K562 (cell line): ENCODE results near the gene GPD1L. TPM values are rescaled to one million over a fixed set of nuclear protein-coding genes. Genes with fewer than 3 reads are reported as not detected.

ENCODE experiments used
- BCL6 ChIP-seq: fragments of 250-450 bp; sonication (Bioruptor Pico); IDR thresholded peaks from 2 replicates; pipeline ENCODE4 v1.4.0; 2020
- DMBX1 ChIP-seq: fragments of 250-450 bp; sonication (Bioruptor Pico); IDR thresholded peaks from 2 replicates; pipeline ENCODE4 v1.8.0; 2022; ENCODE audit warnings: inconsistent platforms, mild to moderate bottlenecking, moderate library complexity, borderline replicate concordance
- ELF2 ChIP-seq: fragments of 250-450 bp; sonication (Bioruptor Pico); IDR thresholded peaks from 2 replicates; pipeline ENCODE4 v1.5.0; 2021; ENCODE audit warnings: mild to moderate bottlenecking
- ELF4 ChIP-seq: fragments of 450-650 bp; formaldehyde crosslinking; IDR thresholded peaks from 2 replicates; pipeline ENCODE4 v1.4.0; 2022; ENCODE audit warnings: missing genetic modification characterization
- ERF ChIP-seq: fragments of 450-650 bp; formaldehyde crosslinking; IDR thresholded peaks from 2 replicates; pipeline ENCODE4 v1.4.0; 2020; ENCODE audit warnings: mild to moderate bottlenecking, mixed read lengths
- FOXA1 ChIP-seq: fragments of 450-650 bp; IDR thresholded peaks from 2 replicates; pipeline ENCODE4 v1.6.1; 2016; ENCODE audit warnings: mild to moderate bottlenecking, borderline replicate concordance
- HCFC1 ChIP-seq: IDR thresholded peaks from 2 replicates; pipeline ENCODE4 v1.6.1; 2012; ENCODE audit warnings: low read depth, low read length, improper control_type of control experiment
- HDAC3 ChIP-seq: fragments of 450-650 bp; IDR thresholded peaks from 2 replicates; pipeline ENCODE4 v1.6.1; 2018; ENCODE audit warnings: borderline replicate concordance, mild to moderate bottlenecking, moderate library complexity; ENCODE audit not compliant: partially characterized antibody
- JUND ChIP-seq, 2 experiments: IDR thresholded peaks; 2 replicates in 1 of 2; 3 replicates in 1 of 2; pipeline ENCODE4 v1.6.1; 2011; ENCODE audit warnings: borderline replicate concordance in 2 of 2, low read depth in 2 of 2, low read length in 2 of 2, improper control_type of control experiment in 1 of 2, missing biosample characterization in 1 of 2, missing genetic modification characterization in 1 of 2, missing genetic modification reagents in 1 of 2
- LCOR ChIP-seq: sonication (generic); formaldehyde crosslinking; IDR thresholded peaks from 2 replicates; pipeline ENCODE4 v1.8.0; 2022; ENCODE audit warnings: mild to moderate bottlenecking, missing genetic modification reagents
- MAX ChIP-seq: sonication (generic); formaldehyde crosslinking; IDR thresholded peaks from 2 replicates; pipeline ENCODE4 v1.9.0; 2022; ENCODE audit warnings: mild to moderate bottlenecking, missing genetic modification reagents
- PRDM10 ChIP-seq: fragments of 450-650 bp; IDR thresholded peaks from 2 replicates; pipeline ENCODE4 v1.6.1; 2018; ENCODE audit not compliant: partially characterized antibody
- RAD51 ChIP-seq: fragments of 450-650 bp; IDR thresholded peaks from 2 replicates; pipeline ENCODE4 v1.7.1; 2016; ENCODE audit warnings: low read depth, mild to moderate bottlenecking, borderline replicate concordance
- RUNX1 ChIP-seq: sonication (generic); IDR thresholded peaks from 2 replicates; pipeline ENCODE4 v1.6.1; 2016; ENCODE audit warnings: antibody characterized with exemption, low read depth
- SMAD3 ChIP-seq: fragments of 450-650 bp; formaldehyde crosslinking; conservative IDR thresholded peaks from 2 replicates; pipeline ENCODE4 v1.4.0; 2020; ENCODE audit warnings: mild to moderate bottlenecking
- ZNF282 ChIP-seq: sonication (generic); formaldehyde crosslinking; IDR thresholded peaks from 2 replicates; pipeline ENCODE4 v1.8.1; 2023; ENCODE audit warnings: missing genetic modification reagents
- ZNF398 ChIP-seq: fragments of 250-450 bp; sonication (Bioruptor Pico); IDR thresholded peaks from 2 replicates; pipeline ENCODE4 v1.8.0; 2021; ENCODE audit warnings: moderate library complexity, mild to moderate bottlenecking, inconsistent platforms
- ZNF436 ChIP-seq: fragments of 250-450, 450-650 bp; sonication (Bioruptor Pico); formaldehyde crosslinking; IDR thresholded peaks from 2 replicates; pipeline ENCODE4 v1.7.0; 2020; ENCODE audit warnings: mild to moderate bottlenecking
- ZNF586 ChIP-seq: fragments of 450-650 bp; formaldehyde crosslinking; conservative IDR thresholded peaks from 2 replicates; pipeline ENCODE4 v1.4.0; 2020; ENCODE audit warnings: mild to moderate bottlenecking, moderate library complexity
- ZNF707 ChIP-seq: fragments of 250-450 bp; sonication (Bioruptor Pico); conservative IDR thresholded peaks from 2 replicates; pipeline ENCODE4 v1.8.0; 2022; ENCODE audit warnings: inconsistent platforms, mild to moderate bottlenecking, moderate library complexity
- ZNF780A ChIP-seq: fragments of 250-450 bp; sonication (Bioruptor Pico); IDR thresholded peaks from 2 replicates; pipeline ENCODE4 v1.5.0; 2021; ENCODE audit warnings: mild to moderate bottlenecking
- ZSCAN29 ChIP-seq: fragments of 450-650 bp; IDR thresholded peaks from 2 replicates; pipeline ENCODE4 v1.6.1; 2017
- ZZZ3 ChIP-seq: fragments of 450-650 bp; IDR thresholded peaks from 2 replicates; pipeline ENCODE4 v1.6.1; 2016; ENCODE audit warnings: antibody characterized with exemption, mild to moderate bottlenecking, moderate library complexity
- polyA plus RNA-seq, 8 experiments: library from polyadenylated mRNA; depleted of rRNA in 4 of 8; stranded (reverse) in 5 of 8; unstranded in 3 of 8; fragments of >200 nt; fragmentation: Nextera tagmentation in 2 of 8; fragmentation: Illumina TruSeq in 1 of 8; extraction: Ambion mirVana in 2 of 8; extraction: Trizol in 1 of 8; gene quantifications; 2 replicates each; pipeline versions ENCODE4 v1.2.1 to v1.2.3, GENCODE V29; 2011 to 2014; ENCODE audit warnings: inconsistent platforms in 1 of 8, missing spikeins in 1 of 8
- total RNA-seq, 7 experiments: library from RNA; depleted of rRNA in 6 of 7; stranded (reverse); fragments of >200 nt in 6 of 7; fragmentation: Illumina TruSeq in 2 of 7; extraction: Trizol in 2 of 7; gene quantifications; 2 replicates each; pipeline versions ENCODE4 v1.2.1 to v1.2.3, GENCODE V29; 2011 to 2021; ENCODE audit warnings: low replicate concordance in 1 of 7

GPD1L gene
- total and polyA plus RNA-seq, 9 of the 15 experiments (the other 6 are each of a cell fraction or from before 2014, with no cell fraction given): 1.6 to 17.3 (median 12.3) TPM

- TF ChIP-seq PRDM10 (no peak), ELF4 (CRISPR knock-in tag) (no peak), ZNF436 (CRISPR knock-in tag) (no peak), FOXA1 (no peak), HDAC3 (no peak), ZNF707 (CRISPR knock-in tag) (no peak), RUNX1 (0 out of 2 replicates have a peak, but pooled peaks have one; percentile 33), SMAD3 (CRISPR knock-in tag) (no peak), ZNF780A (CRISPR knock-in tag) (no peak), LCOR (CRISPR knock-in tag) (0 out of 2 replicates have a peak, but pooled peaks have one; percentile 26), ZNF282 (no peak), BCL6 (CRISPR knock-in tag) (no peak), JUND (IDR thresholded peaks at IDR 0.05; ENCODE audit: borderline replicate concordance, low read depth, low read length) (peak; percentile 40), JUND (tag; IDR thresholded peaks at IDR 0.05; ENCODE audit: borderline replicate concordance, low read depth, low read length) (no peak; the same call in 2 of the 3 replicates), ZZZ3 (no peak), ZNF586 (CRISPR knock-in tag) (no peak), ZSCAN29 (no peak), MAX (CRISPR knock-in tag) (peak; percentile 44), HCFC1 (peak; percentile 95), ZNF398 (CRISPR knock-in tag) (no peak), ERF (CRISPR knock-in tag) (peak; percentile 87), ELF2 (no peak), RAD51 (no peak), DMBX1 (0 out of 2 replicates have a peak, but pooled peaks have one; percentile 33)
These were observed at the start of gene GPD1L (continued) for GRCh38 chr3:32106132-32106928.
